Inferior parietal cortex (tissue), 1 donor: ENCODE data around the gene PDE8A.
"Not testable (repeated sequence)": the region's sequence is repeated elsewhere in the genome, so short reads cannot be mapped to it uniquely, and the experiment has no call there.

Experiments used
- DNase-seq: peaks from one replicate; pipeline ENCODE4 v3.0.0-alpha.2; 2016; ENCODE audit errors: extremely low spot score

PDE8A gene

GRCh38 chr15:84988909-84989644 is 7.4 kb downstream of the PDE8A start:
- no peak for DNase-seq

- DNase-seq: no peak
Observed at GRCh38 chr15:84990507-84990906, 8.9 kb downstream of the PDE8A start.

- DNase-seq: no peak
Observed at GRCh38 chr15:84991014-84991712, 9.5 kb downstream of the PDE8A start.

GRCh38 chr15:84992157-84992944 is 10.7 kb downstream of the PDE8A start:
- no peak for DNase-seq

GRCh38 chr15:84996055-84996454 is 14.4 kb downstream of the PDE8A start:
- no peak for DNase-seq

GRCh38 chr15:84996714-84997113 is 15.1 kb downstream of the PDE8A start:
- not testable (repeated sequence) for DNase-seq

GRCh38 chr15:84997214-84997613 is 15.6 kb downstream of the PDE8A start:
- DNase-seq: not testable (repeated sequence)

- no peak for DNase-seq
Observed at GRCh38 chr15:85000189-85000864, 18.7 kb downstream of the PDE8A start.

GRCh38 chr15:85000937-85001336 is 19.3 kb downstream of the PDE8A start:
- DNase-seq: no peak

GRCh38 chr15:85002517-85002916 is 20.9 kb downstream of the PDE8A start:
- DNase-seq: no peak

- no peak for DNase-seq
Observed at GRCh38 chr15:85003593-85004312, 22.1 kb downstream of the PDE8A start.

- no peak for DNase-seq
Observed at GRCh38 chr15:85004550-85004949, 22.9 kb downstream of the PDE8A start.

- DNase-seq: no peak
Observed at GRCh38 chr15:85005319-85005718, 23.7 kb downstream of the PDE8A start.

GRCh38 chr15:85005746-85006145 is 24.1 kb downstream of the PDE8A start:
- no peak for DNase-seq

- DNase-seq: no peak
Observed at GRCh38 chr15:85006201-85006600, 24.5 kb downstream of the PDE8A start.

GRCh38 chr15:85006655-85007054 is 25.0 kb downstream of the PDE8A start:
- DNase-seq: no peak

GRCh38 chr15:85007137-85007536 is 25.5 kb downstream of the PDE8A start:
- DNase-seq: no peak

GRCh38 chr15:85007741-85008397 is 26.2 kb downstream of the PDE8A start:
- DNase-seq: no peak

GRCh38 chr15:85008474-85009260 is 27.0 kb downstream of the PDE8A start:
- DNase-seq: no peak

GRCh38 chr15:85009435-85009834 is 27.8 kb downstream of the PDE8A start:
- no peak for DNase-seq
